ENCODE data around the gene PPP1R3A.

The PPP1R3A gene

DNA sequence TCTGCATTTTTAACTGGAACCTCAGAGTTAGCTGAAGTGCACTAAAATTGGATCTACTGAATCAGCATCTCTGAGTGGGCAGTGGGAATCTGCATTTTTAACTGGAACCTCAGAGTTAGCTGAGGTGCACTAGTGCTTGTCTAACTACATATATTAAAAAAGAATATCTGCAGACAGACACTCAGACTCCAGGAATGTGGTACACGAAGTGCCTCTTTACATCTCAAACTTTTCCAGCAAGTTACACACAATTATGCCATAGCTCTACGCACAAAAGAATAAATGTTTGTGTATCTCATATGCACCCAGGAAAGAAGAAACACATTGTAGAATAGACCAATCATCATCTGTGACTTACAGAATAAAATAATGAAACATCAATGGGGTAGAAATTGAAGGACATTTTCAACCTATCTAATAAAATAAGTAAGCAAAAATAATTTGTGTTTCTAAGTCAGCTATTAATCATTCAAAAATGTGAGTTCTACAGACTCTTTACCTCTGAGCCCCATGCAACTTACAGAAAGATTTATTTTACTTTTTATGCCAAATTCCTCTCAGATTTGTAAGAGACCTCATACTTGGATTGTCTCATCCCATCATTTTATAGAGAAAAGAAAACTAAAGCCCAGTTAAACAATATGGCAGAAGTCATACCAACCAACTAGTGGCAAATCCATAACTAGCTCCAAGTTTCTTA is 28.3 kb downstream of the PPP1R3A start:
- no peak for DNase-seq
- Histone ChIP-seq H3K9me3 (ENCODE audit: control insufficient read depth, low read length) (no peaks in the 10 kb centered on the region), H3K4me1 (ENCODE audit: control insufficient read depth, insufficient read depth, low read length, poor library complexity, severe bottlenecking) (no peaks in the 10 kb centered on the region), H3K27me3 (replicated peaks; ENCODE audit: control insufficient read depth, insufficient read depth, low read length, poor library complexity, severe bottlenecking) (no peaks in the 10 kb centered on the region), H3K4me3 (ENCODE audit: insufficient read depth, low read depth, low read length, poor library complexity, severe bottlenecking) (no peak overlapping the region), H3K27ac (ENCODE audit: insufficient read depth, low read length, poor library complexity, severe bottlenecking) (no peak overlapping the region), H3K36me3 (ENCODE audit: control insufficient read depth, insufficient read depth, low read length) (no peaks in the 10 kb centered on the region)

DNA sequence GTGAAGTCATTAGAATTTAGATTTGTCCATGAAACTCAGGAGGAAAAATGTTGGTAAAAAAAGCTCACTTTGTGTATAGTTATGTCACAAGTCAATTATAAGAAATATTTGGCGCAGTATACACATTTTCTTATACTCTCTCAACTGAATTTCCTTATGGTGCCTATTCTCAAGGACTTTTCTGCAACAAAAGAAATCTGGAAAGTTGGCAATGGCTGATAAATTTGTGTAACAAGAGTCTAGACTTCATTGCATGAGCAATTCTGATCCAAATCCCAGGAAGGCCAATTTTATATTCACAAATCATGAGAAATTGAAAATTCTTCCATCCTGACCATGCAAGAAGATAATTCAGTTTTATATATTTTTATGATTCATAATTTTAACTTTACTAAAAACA is 35.7 kb downstream of the PPP1R3A start:
- Histone ChIP-seq H3K4me3 (ENCODE audit: insufficient read depth, low read depth, low read length, poor library complexity, severe bottlenecking) (no peak overlapping the region), H3K27me3 (replicated peaks; ENCODE audit: control insufficient read depth, insufficient read depth, low read length, poor library complexity, severe bottlenecking) (no peaks in the 10 kb centered on the region), H3K27ac (ENCODE audit: insufficient read depth, low read length, poor library complexity, severe bottlenecking) (no peak overlapping the region), H3K9me3 (ENCODE audit: control insufficient read depth, low read length) (no peaks in the 10 kb centered on the region), H3K4me1 (ENCODE audit: control insufficient read depth, insufficient read depth, low read length, poor library complexity, severe bottlenecking) (no peaks in the 10 kb centered on the region), H3K36me3 (ENCODE audit: control insufficient read depth, insufficient read depth, low read length) (no peaks in the 10 kb centered on the region)
- DNase-seq = no peak

GRCh38 chr7:113880559-113880958 is 38.2 kb downstream of the PPP1R3A start:
- no peak for DNase-seq

GRCh38 chr7:113878394-113878992 is 40.3 kb downstream of the PPP1R3A start:
- no peak for DNase-seq
- Histone ChIP-seq H3K4me1 (ENCODE audit: control insufficient read depth, insufficient read depth, low read length, poor library complexity, severe bottlenecking) (no peaks in the 10 kb centered on the region), H3K9me3 (ENCODE audit: control insufficient read depth, low read length) (no peaks in the 10 kb centered on the region), H3K4me3 (ENCODE audit: insufficient read depth, low read depth, low read length, poor library complexity, severe bottlenecking) (no peak overlapping the region), H3K36me3 (ENCODE audit: control insufficient read depth, insufficient read depth, low read length) (no peaks in the 10 kb centered on the region), H3K27me3 (replicated peaks; ENCODE audit: control insufficient read depth, insufficient read depth, low read length, poor library complexity, severe bottlenecking) (no peaks in the 10 kb centered on the region), H3K27ac (ENCODE audit: insufficient read depth, low read length, poor library complexity, severe bottlenecking) (no peak overlapping the region)

More at GRCh38 chr7:113880559-113880958, 38.2 kb downstream of the PPP1R3A start:
- Histone ChIP-seq H3K9me3 (ENCODE audit: control insufficient read depth, low read length) (no peaks in the 10 kb centered on the region), H3K36me3 (ENCODE audit: control insufficient read depth, insufficient read depth, low read length) (no peaks in the 10 kb centered on the region), H3K27me3 (replicated peaks; ENCODE audit: control insufficient read depth, insufficient read depth, low read length, poor library complexity, severe bottlenecking) (no peaks in the 10 kb centered on the region), H3K27ac (ENCODE audit: insufficient read depth, low read length, poor library complexity, severe bottlenecking) (no peak overlapping the region), H3K4me1 (ENCODE audit: control insufficient read depth, insufficient read depth, low read length, poor library complexity, severe bottlenecking) (no peaks in the 10 kb centered on the region), H3K4me3 (ENCODE audit: insufficient read depth, low read depth, low read length, poor library complexity, severe bottlenecking) (no peak overlapping the region)

GRCh38 chr7:113875224-113875623 is 43.6 kb downstream of the PPP1R3A start:
- H3K9me3 ChIP-seq (ENCODE audit: control insufficient read depth, low read length) = no peaks in the 10 kb centered on the region
- H3K4me1 ChIP-seq (ENCODE audit: control insufficient read depth, insufficient read depth, low read length, poor library complexity, severe bottlenecking) = no peaks in the 10 kb centered on the region
- no peaks in the 10 kb centered on the region for H3K27me3 ChIP-seq (replicated peaks; ENCODE audit: control insufficient read depth, insufficient read depth, low read length, poor library complexity, severe bottlenecking)
- H3K27ac ChIP-seq (ENCODE audit: insufficient read depth, low read length, poor library complexity, severe bottlenecking) = no peak overlapping the region
- no peak overlapping the region for H3K4me3 ChIP-seq (ENCODE audit: insufficient read depth, low read depth, low read length, poor library complexity, severe bottlenecking)
- H3K36me3 ChIP-seq (ENCODE audit: control insufficient read depth, insufficient read depth, low read length) = no peaks in the 10 kb centered on the region
- DNase-seq = no peak

DNA sequence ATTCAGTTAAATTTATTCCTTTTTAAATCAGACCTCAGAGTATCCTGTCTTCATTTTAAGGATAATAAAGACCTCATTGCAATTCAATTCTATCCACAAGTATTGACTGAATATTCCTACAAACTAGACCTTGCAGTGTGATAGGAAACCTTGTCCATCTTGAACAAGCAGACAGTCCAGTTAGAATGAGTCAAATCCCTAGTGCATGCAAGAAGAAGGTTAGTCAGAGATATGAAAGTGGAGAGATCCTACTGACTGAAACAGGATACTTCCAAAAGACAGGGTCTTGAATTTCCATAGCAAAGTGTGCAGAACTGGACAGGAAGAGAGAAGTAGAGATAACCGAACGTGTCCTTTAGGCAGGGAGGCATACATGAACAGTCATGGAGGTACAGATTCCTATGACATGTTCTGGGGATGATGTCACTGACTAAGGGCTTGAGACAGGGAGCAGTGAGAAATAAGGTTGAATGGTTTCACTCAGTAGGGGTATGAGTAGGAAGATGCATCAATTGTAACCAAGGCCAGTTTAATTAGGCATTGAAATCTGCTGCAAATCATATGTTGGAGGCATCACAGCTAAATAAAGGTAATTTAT is 45.2 kb downstream of the PPP1R3A start:
- no peak overlapping the region for H3K27ac ChIP-seq (ENCODE audit: insufficient read depth, low read length, poor library complexity, severe bottlenecking)
- H3K4me3 ChIP-seq (ENCODE audit: insufficient read depth, low read depth, low read length, poor library complexity, severe bottlenecking) = no peak overlapping the region
- H3K27me3 ChIP-seq (replicated peaks; ENCODE audit: control insufficient read depth, insufficient read depth, low read length, poor library complexity, severe bottlenecking) = no peaks in the 10 kb centered on the region
- no peaks in the 10 kb centered on the region for H3K36me3 ChIP-seq (ENCODE audit: control insufficient read depth, insufficient read depth, low read length)
- no peaks in the 10 kb centered on the region for H3K9me3 ChIP-seq (ENCODE audit: control insufficient read depth, low read length)
- H3K4me1 ChIP-seq (ENCODE audit: control insufficient read depth, insufficient read depth, low read length, poor library complexity, severe bottlenecking) = no peaks in the 10 kb centered on the region
- DNase-seq = no peak

- H3K36me3 ChIP-seq (ENCODE audit: control insufficient read depth, insufficient read depth, low read length) = no peaks in the 10 kb centered on the region
- H3K27ac ChIP-seq (ENCODE audit: insufficient read depth, low read length, poor library complexity, severe bottlenecking) = no peak overlapping the region
- no peaks in the 10 kb centered on the region for H3K9me3 ChIP-seq (ENCODE audit: control insufficient read depth, low read length)
- no peak for DNase-seq
- no peak overlapping the region for H3K4me3 ChIP-seq (ENCODE audit: insufficient read depth, low read depth, low read length, poor library complexity, severe bottlenecking)
- H3K4me1 ChIP-seq (ENCODE audit: control insufficient read depth, insufficient read depth, low read length, poor library complexity, severe bottlenecking) = no peaks in the 10 kb centered on the region
- H3K27me3 ChIP-seq (replicated peaks; ENCODE audit: control insufficient read depth, insufficient read depth, low read length, poor library complexity, severe bottlenecking) = no peaks in the 10 kb centered on the region
Measured at GRCh38 chr7:113872981-113873380, 45.8 kb downstream of the PPP1R3A start.

GRCh38 chr7:113867325-113867724 is 51.5 kb downstream of the PPP1R3A start:
- Histone ChIP-seq H3K9me3 (ENCODE audit: control insufficient read depth, low read length) (no peaks in the 10 kb centered on the region), H3K4me1 (ENCODE audit: control insufficient read depth, insufficient read depth, low read length, poor library complexity, severe bottlenecking) (no peaks in the 10 kb centered on the region), H3K27ac (ENCODE audit: insufficient read depth, low read length, poor library complexity, severe bottlenecking) (no peak overlapping the region), H3K36me3 (ENCODE audit: control insufficient read depth, insufficient read depth, low read length) (no peaks in the 10 kb centered on the region), H3K4me3 (ENCODE audit: insufficient read depth, low read depth, low read length, poor library complexity, severe bottlenecking) (no peak overlapping the region), H3K27me3 (replicated peaks; ENCODE audit: control insufficient read depth, insufficient read depth, low read length, poor library complexity, severe bottlenecking) (no peaks in the 10 kb centered on the region)
- DNase-seq = no peak

DNA sequence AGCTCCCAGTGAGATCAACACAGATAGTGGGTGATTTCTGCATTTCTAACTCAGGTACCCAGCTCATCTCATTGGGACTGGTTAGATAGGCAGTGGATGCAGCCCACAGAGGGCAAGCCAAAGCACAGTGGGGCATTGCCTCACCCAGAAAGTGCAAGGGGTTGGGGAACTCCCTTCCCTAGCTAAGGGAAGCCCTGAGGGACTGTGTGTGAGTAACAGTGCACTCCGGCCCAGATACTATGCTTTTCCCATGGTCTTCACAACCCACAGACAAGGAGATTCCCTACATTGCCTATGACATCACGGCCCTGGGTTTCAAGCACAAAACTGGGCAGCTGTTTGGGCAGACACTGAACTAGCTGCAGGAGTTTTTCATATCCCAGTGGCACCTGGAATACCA is 62.8 kb downstream of the PPP1R3A start:
- H3K4me1 ChIP-seq (ENCODE audit: control insufficient read depth, insufficient read depth, low read length, poor library complexity, severe bottlenecking) = no peaks in the 10 kb centered on the region
- H3K27ac ChIP-seq (ENCODE audit: insufficient read depth, low read length, poor library complexity, severe bottlenecking) = no peak overlapping the region
- H3K9me3 ChIP-seq (ENCODE audit: control insufficient read depth, low read length) = no peaks in the 10 kb centered on the region
- H3K36me3 ChIP-seq (ENCODE audit: control insufficient read depth, insufficient read depth, low read length) = no peaks in the 10 kb centered on the region
- no peak overlapping the region for H3K4me3 ChIP-seq (ENCODE audit: insufficient read depth, low read depth, low read length, poor library complexity, severe bottlenecking)
- DNase-seq = no peak
- H3K27me3 ChIP-seq (replicated peaks; ENCODE audit: control insufficient read depth, insufficient read depth, low read length, poor library complexity, severe bottlenecking) = no peaks in the 10 kb centered on the region

GRCh38 chr7:113840954-113841353 is 77.9 kb downstream of the PPP1R3A start:
- H3K4me3 ChIP-seq (ENCODE audit: insufficient read depth, low read depth, low read length, poor library complexity, severe bottlenecking) = no peak overlapping the region
- H3K4me1 ChIP-seq (ENCODE audit: control insufficient read depth, insufficient read depth, low read length, poor library complexity, severe bottlenecking) = no peaks in the 10 kb centered on the region
- no peaks in the 10 kb centered on the region for H3K27me3 ChIP-seq (replicated peaks; ENCODE audit: control insufficient read depth, insufficient read depth, low read length, poor library complexity, severe bottlenecking)
- H3K9me3 ChIP-seq (ENCODE audit: control insufficient read depth, low read length) = no peaks in the 10 kb centered on the region
- H3K36me3 ChIP-seq (ENCODE audit: control insufficient read depth, insufficient read depth, low read length) = no peaks in the 10 kb centered on the region
- no peak for DNase-seq
- H3K27ac ChIP-seq (ENCODE audit: insufficient read depth, low read length, poor library complexity, severe bottlenecking) = no peak overlapping the region

All from effector memory CD4-positive, alpha-beta T cell (primary cell).